ENCODE data around the gene SIX2.

GRCh38 chr2:45011121-45011520 lies 1.9 kb upstream of the SIX2 start:
- no peak for TF ChIP-seq CTCF (IDR thresholded peaks at IDR 0.05; ENCODE audit: low read length)
- TF ChIP-seq EZH2 (optimal IDR thresholded peaks at IDR 0.05; ENCODE audit: low read depth, low read length): no peak
- no peak for TF ChIP-seq EZH2phosphoT487 (IDR thresholded peaks at IDR 0.05; ENCODE audit: low read length)

Data from MM.1S (cell line).